SK-N-SH treated with all-trans-retinoic acid at 6 μM for 48 hours (cell line): ENCODE data around the gene SPOP.
"Not testable (repeated sequence)": the region's sequence is repeated elsewhere in the genome, so short reads cannot be mapped to it uniquely, and the experiment has no call there.

Experiments
- ATAC-seq: fragments of 200-7000 bp; cut with Tn5 transposase; 3 replicates; pipeline ENCODE4 v1.9.1; 2020; ENCODE audit warnings: mild to moderate bottlenecking, moderate library complexity
- ARNTL ChIP-seq: fragments of 450-650 bp; formaldehyde crosslinking; IDR thresholded peaks from 2 replicates; pipeline ENCODE4 v1.5.0; 2020; ENCODE audit warnings: low read depth, mild to moderate bottlenecking, moderate library complexity, borderline replicate concordance
- BACH2 ChIP-seq: fragments of 250-450 bp; sonication (Bioruptor Pico); IDR thresholded peaks from 2 replicates; pipeline ENCODE4 v1.9.0; 2021; ENCODE audit warnings: mild to moderate bottlenecking, borderline replicate concordance
- CREB5 ChIP-seq: fragments of 250-450 bp; sonication (Bioruptor Pico); IDR thresholded peaks from 2 replicates; pipeline ENCODE4 v1.5.1; 2020; ENCODE audit warnings: low read depth, mild to moderate bottlenecking, moderate library complexity
- CSDC2 ChIP-seq: fragments of 250-450 bp; sonication (Bioruptor Pico); IDR thresholded peaks from 2 replicates; pipeline ENCODE4 v1.5.0; 2020; ENCODE audit warnings: mild to moderate bottlenecking, moderate library complexity
- CSRNP3 ChIP-seq: fragments of 250-450 bp; sonication (Bioruptor Pico); IDR thresholded peaks from 2 replicates; pipeline ENCODE4 v1.5.1; 2021; ENCODE audit warnings: mild to moderate bottlenecking, moderate library complexity
- ESRRG ChIP-seq: fragments of 250-450 bp; sonication (Bioruptor Pico); IDR thresholded peaks from 2 replicates; pipeline ENCODE4 v1.6.1; 2021; ENCODE audit warnings: mild to moderate bottlenecking
- GLIS3 ChIP-seq: fragments of 250-450 bp; sonication (Bioruptor Pico); IDR thresholded peaks from 2 replicates; pipeline ENCODE4 v1.5.0; 2020; ENCODE audit warnings: mild to moderate bottlenecking, moderate library complexity
- ISL1 ChIP-seq: fragments of 250-450 bp; sonication (Bioruptor Pico); IDR thresholded peaks from 2 replicates; pipeline ENCODE4 v2.1.2; 2022; ENCODE audit warnings: mild to moderate bottlenecking, moderate library complexity
- OSR1 ChIP-seq: fragments of 250-450 bp; sonication (Bioruptor Pico); IDR thresholded peaks from 2 replicates; pipeline ENCODE4 v1.8.0; 2022; ENCODE audit warnings: moderate library complexity, mild to moderate bottlenecking, inconsistent platforms
- PATZ1 ChIP-seq: fragments of 250-450 bp; sonication (Bioruptor Pico); IDR thresholded peaks from 2 replicates; pipeline ENCODE4 v1.8.0; 2020; ENCODE audit warnings: mild to moderate bottlenecking, moderate library complexity, borderline replicate concordance
- POU6F1 ChIP-seq: fragments of 250-450 bp; sonication (Bioruptor Pico); IDR thresholded peaks from 2 replicates; pipeline ENCODE4 v1.8.0; 2021; ENCODE audit warnings: low read depth, mild to moderate bottlenecking, moderate library complexity, borderline replicate concordance
- RARB ChIP-seq: fragments of 250-450 bp; sonication (Bioruptor Pico); IDR thresholded peaks from 2 replicates; pipeline ENCODE4 v1.8.0; 2021; ENCODE audit warnings: mild to moderate bottlenecking, moderate library complexity
- SNAI2 ChIP-seq: fragments of 250-450 bp; sonication (Bioruptor Pico); IDR thresholded peaks from 2 replicates; pipeline ENCODE4 v1.5.0; 2020; ENCODE audit warnings: mild to moderate bottlenecking, moderate library complexity
- TCF4 ChIP-seq: fragments of 250-450 bp; sonication (Bioruptor Pico); IDR thresholded peaks from 2 replicates; pipeline ENCODE4 v1.8.0; 2021; ENCODE audit warnings: mild to moderate bottlenecking, moderate library complexity, borderline replicate concordance
- TOX ChIP-seq: fragments of 250-450 bp; sonication (Bioruptor Pico); IDR thresholded peaks from 2 replicates; pipeline ENCODE4 v1.8.0; 2021; ENCODE audit warnings: mild to moderate bottlenecking, moderate library complexity, borderline replicate concordance
- TSHZ2 ChIP-seq: fragments of 250-450 bp; sonication (Bioruptor Pico); IDR thresholded peaks from 2 replicates; pipeline ENCODE4 v1.5.0; 2020; ENCODE audit warnings: mild to moderate bottlenecking, moderate library complexity
- ZC3H10 ChIP-seq: fragments of 250-450 bp; sonication (Bioruptor Pico); IDR thresholded peaks from 2 replicates; pipeline ENCODE4 v1.5.1; 2021; ENCODE audit warnings: mild to moderate bottlenecking, moderate library complexity
- ZFP3 ChIP-seq: fragments of 250-450 bp; sonication (Bioruptor Pico); IDR thresholded peaks from 2 replicates; pipeline ENCODE4 v1.5.0; 2020; ENCODE audit warnings: mild to moderate bottlenecking, moderate library complexity
- ZFP30 ChIP-seq: fragments of 450-650 bp; formaldehyde crosslinking; IDR thresholded peaks from 2 replicates; pipeline ENCODE4 v1.5.0; 2022; ENCODE audit warnings: mild to moderate bottlenecking, moderate library complexity
- ZNF565 ChIP-seq: fragments of 450-650 bp; formaldehyde crosslinking; conservative IDR thresholded peaks from 2 replicates; pipeline ENCODE4 v1.5.0; 2020; ENCODE audit warnings: low read depth, mild to moderate bottlenecking, moderate library complexity
- ZNF8 ChIP-seq: fragments of 450-650 bp; formaldehyde crosslinking; IDR thresholded peaks from 2 replicates; pipeline ENCODE4 v1.5.0; 2020; ENCODE audit warnings: mild to moderate bottlenecking, moderate library complexity

Gene SPOP

GRCh38 chr17:49674507-49674906 is 3.4 kb downstream of the SPOP start:
- TF ChIP-seq PATZ1 (CRISPR knock-in tag) (no peak), RARB (CRISPR knock-in tag) (no peak), CSRNP3 (no peak), ZNF8 (CRISPR knock-in tag) (no peak), BACH2 (CRISPR knock-in tag) (no peak), CSDC2 (no peak), GLIS3 (CRISPR knock-in tag) (no peak), POU6F1 (no peak), CREB5 (CRISPR knock-in tag) (no peak), TCF4 (CRISPR knock-in tag) (no peak), ISL1 (no peak), OSR1 (CRISPR knock-in tag) (no peak), SNAI2 (CRISPR knock-in tag) (no peak), ARNTL (CRISPR knock-in tag) (no peak), ZFP30 (CRISPR knock-in tag) (no peak), ESRRG (no peak)
- no peak for ATAC-seq

- not testable (repeated sequence) for ATAC-seq
These were observed 4.2 kb downstream of the SPOP start for GRCh38 chr17:49673679-49674078.

- ATAC-seq = no peak
- no peak for TF ChIP-seq ZFP3 (CRISPR knock-in tag)
- TF ChIP-seq GLIS3 (CRISPR knock-in tag) = no peak
- no peak for TF ChIP-seq CSDC2
- no peak for TF ChIP-seq ZC3H10 (CRISPR knock-in tag)
- no peak for TF ChIP-seq POU6F1
- no peak for TF ChIP-seq TOX (CRISPR knock-in tag)
- no peak for TF ChIP-seq PATZ1 (CRISPR knock-in tag)
These were observed 7.3 kb downstream of the SPOP start for GRCh38 chr17:49670641-49671040.

GRCh38 chr17:49670002-49670401 is 7.9 kb downstream of the SPOP start:
- TF ChIP-seq SNAI2 (CRISPR knock-in tag) (no peak), OSR1 (CRISPR knock-in tag) (no peak), ZNF8 (CRISPR knock-in tag) (no peak), RARB (CRISPR knock-in tag) (no peak), CSDC2 (no peak), TOX (CRISPR knock-in tag) (no peak), ZNF565 (CRISPR knock-in tag) (no peak), TSHZ2 (CRISPR knock-in tag) (no peak), GLIS3 (CRISPR knock-in tag) (no peak), ESRRG (no peak), ZFP3 (CRISPR knock-in tag) (no peak), ARNTL (CRISPR knock-in tag) (no peak), ZFP30 (CRISPR knock-in tag) (no peak), POU6F1 (no peak)
- ATAC-seq = no peak
